Measurements from ENCODE around the gene GTF2E1. TPM values are rescaled to one million over a fixed set of nuclear protein-coding genes. Genes with fewer than 3 reads are reported as not detected.
A peak's percentile ranks its signal among the peaks of the same experiment; 100 is the strongest.

Gene GTF2E1
- total RNA-seq, 1 donor: 13.0 TPM

DNA sequence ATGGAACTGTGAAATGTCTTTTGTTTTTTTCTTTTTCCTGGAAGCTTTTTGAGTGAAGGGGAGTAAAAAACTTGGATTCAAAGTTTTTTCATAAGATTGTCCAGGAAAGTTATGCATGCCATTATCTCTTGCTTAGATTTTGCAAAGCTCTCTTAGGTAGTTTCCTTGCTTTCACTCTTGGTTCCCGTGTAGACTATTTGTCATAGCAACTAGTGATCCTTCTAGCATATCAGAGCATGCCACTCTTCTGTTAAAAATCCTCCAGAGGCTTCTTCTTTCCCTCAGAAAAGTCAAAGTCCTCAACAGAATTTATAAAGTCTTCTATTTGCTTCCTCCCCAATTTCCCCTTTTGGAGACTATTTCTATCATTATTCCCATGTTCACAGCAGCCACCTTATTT, 21.1 kb downstream of the GTF2E1 start:
- Histone ChIP-seq H4K20me1 (ENCODE audit: insufficient read depth, low read length) (no peaks in the 10 kb centered on the region), H3K79me2 (ENCODE audit: insufficient read depth, low read length) (peaks cover 55% of the 10 kb centered on the region)

DNA sequence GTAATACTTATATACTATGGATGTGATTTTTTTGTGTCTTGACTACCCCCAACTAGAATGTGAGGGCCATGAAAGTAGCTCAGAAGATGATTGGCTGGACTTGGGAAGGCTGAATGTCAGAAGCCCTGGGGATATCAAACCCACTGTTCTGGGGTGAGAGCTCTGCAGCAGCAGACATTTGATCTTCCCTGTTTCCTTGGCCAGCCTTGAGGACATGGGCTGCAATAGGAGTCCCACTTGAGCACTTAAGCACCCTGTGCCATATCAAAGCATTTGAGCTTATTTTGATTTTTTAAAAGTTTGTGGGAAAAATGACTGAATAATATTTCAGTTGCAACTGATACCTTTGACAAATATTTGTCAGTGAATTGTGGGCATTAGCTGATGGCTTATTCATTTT, 21.7 kb downstream of the GTF2E1 start:
- peak; percentile 73 for DNase-seq (ENCODE audit: insufficient read length, low spot score, missing footprints)
- no peak overlapping the region for H3K27ac ChIP-seq (ENCODE audit: low read depth, low read length)
- no peak overlapping the region for H3K4me3 ChIP-seq (ENCODE audit: insufficient read depth, low read length)
- H3K4me2 ChIP-seq (ENCODE audit: insufficient read depth, low read length): no peak overlapping the region
- TF ChIP-seq, protein P1, sequence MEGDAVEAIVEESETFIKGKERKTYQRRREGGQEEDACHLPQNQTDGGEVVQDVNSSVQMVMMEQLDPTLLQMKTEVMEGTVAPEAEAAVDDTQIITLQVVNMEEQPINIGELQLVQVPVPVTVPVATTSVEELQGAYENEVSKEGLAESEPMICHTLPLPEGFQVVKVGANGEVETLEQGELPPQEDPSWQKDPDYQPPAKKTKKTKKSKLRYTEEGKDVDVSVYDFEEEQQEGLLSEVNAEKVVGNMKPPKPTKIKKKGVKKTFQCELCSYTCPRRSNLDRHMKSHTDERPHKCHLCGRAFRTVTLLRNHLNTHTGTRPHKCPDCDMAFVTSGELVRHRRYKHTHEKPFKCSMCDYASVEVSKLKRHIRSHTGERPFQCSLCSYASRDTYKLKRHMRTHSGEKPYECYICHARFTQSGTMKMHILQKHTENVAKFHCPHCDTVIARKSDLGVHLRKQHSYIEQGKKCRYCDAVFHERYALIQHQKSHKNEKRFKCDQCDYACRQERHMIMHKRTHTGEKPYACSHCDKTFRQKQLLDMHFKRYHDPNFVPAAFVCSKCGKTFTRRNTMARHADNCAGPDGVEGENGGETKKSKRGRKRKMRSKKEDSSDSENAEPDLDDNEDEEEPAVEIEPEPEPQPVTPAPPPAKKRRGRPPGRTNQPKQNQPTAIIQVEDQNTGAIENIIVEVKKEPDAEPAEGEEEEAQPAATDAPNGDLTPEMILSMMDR (IDR thresholded peaks at IDR 0.05; ENCODE audit: extremely low read depth, low read depth, low read length): no peak
- H3K36me3 ChIP-seq (ENCODE audit: insufficient read depth, low read length): no peaks in the 10 kb centered on the region
- H3K4me1 ChIP-seq (ENCODE audit: insufficient read depth, low read length): peaks cover 10% of the 10 kb centered on the region
- H3K79me2 ChIP-seq (ENCODE audit: insufficient read depth, low read length): peaks cover 58% of the 10 kb centered on the region
- H3K27me3 ChIP-seq (ENCODE audit: insufficient read depth, low read length): no peaks in the 10 kb centered on the region
- H2AFZ ChIP-seq (ENCODE audit: low read length): no peak overlapping the region
- H3K9me3 ChIP-seq (ENCODE audit: low read depth, low read length): no peaks in the 10 kb centered on the region
- H4K20me1 ChIP-seq (ENCODE audit: insufficient read depth, low read length): no peaks in the 10 kb centered on the region

More for the DNA sequence above, 21.1 kb downstream of the GTF2E1 start:
- peaks cover 10% of the 10 kb centered on the region for H3K4me1 ChIP-seq (ENCODE audit: insufficient read depth, low read length)
- no peaks in the 10 kb centered on the region for H3K36me3 ChIP-seq (ENCODE audit: insufficient read depth, low read length)
- H3K4me3 ChIP-seq (ENCODE audit: insufficient read depth, low read length): no peak overlapping the region
- H3K27ac ChIP-seq (ENCODE audit: low read depth, low read length): no peak overlapping the region
- H3K4me2 ChIP-seq (ENCODE audit: insufficient read depth, low read length): no peak overlapping the region
- no peak overlapping the region for H2AFZ ChIP-seq (ENCODE audit: low read length)
- no peaks in the 10 kb centered on the region for H3K27me3 ChIP-seq (ENCODE audit: insufficient read depth, low read length)
- H3K9me3 ChIP-seq (ENCODE audit: low read depth, low read length): no peaks in the 10 kb centered on the region
- no peak for DNase-seq (ENCODE audit: insufficient read length, low spot score, missing footprints)
- TF ChIP-seq, protein P1 (IDR thresholded peaks at IDR 0.05; ENCODE audit: extremely low read depth, low read depth, low read length): no peak

DNA sequence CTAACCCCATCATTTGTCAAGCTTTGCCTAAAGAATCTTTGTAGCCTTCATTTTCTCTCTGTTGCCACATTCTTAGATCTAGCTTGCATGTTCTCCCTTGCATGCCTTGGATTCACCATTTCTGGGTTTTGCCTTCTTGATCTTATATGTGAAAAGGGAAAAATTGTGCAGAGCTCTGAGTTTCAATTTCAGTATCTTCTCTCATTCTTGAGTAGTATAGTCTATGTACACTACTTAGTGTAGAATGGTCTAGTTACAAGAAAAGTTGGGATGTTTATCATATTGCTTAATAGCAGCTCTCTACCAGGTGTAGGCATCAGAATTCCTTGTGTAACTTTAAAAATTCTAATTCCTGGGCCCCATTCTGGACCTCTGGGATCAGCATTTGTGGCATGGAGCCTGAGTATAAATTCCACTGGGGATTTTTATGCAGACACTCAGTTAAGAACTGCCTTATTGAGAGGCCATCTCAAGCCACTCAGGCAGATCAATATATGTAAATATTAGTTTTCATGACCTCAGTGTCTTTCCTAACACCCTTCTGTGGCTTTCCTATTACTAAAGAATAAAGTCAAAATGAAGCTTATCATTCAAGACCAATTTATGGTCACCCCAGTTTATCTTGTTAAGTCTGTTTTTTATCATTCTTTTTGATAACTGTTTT, 23.4 kb downstream of the GTF2E1 start:
- H2AFZ ChIP-seq (ENCODE audit: low read length): no peak overlapping the region
- H3K27me3 ChIP-seq (ENCODE audit: insufficient read depth, low read length): no peaks in the 10 kb centered on the region
- H3K4me1 ChIP-seq (ENCODE audit: insufficient read depth, low read length): peaks cover 10% of the 10 kb centered on the region
- H3K36me3 ChIP-seq (ENCODE audit: insufficient read depth, low read length): no peaks in the 10 kb centered on the region
- H3K4me2 ChIP-seq (ENCODE audit: insufficient read depth, low read length): no peak overlapping the region
- TF ChIP-seq, protein P1 (IDR thresholded peaks at IDR 0.05; ENCODE audit: extremely low read depth, low read depth, low read length): no peak
- H3K9me3 ChIP-seq (ENCODE audit: low read depth, low read length): no peaks in the 10 kb centered on the region
- no peak overlapping the region for H3K27ac ChIP-seq (ENCODE audit: low read depth, low read length)
- H4K20me1 ChIP-seq (ENCODE audit: insufficient read depth, low read length): no peaks in the 10 kb centered on the region
- DNase-seq (ENCODE audit: insufficient read length, low spot score, missing footprints): no peak
- no peak overlapping the region for H3K4me3 ChIP-seq (ENCODE audit: insufficient read depth, low read length)
- H3K79me2 ChIP-seq (ENCODE audit: insufficient read depth, low read length): peaks cover 59% of the 10 kb centered on the region

DNA sequence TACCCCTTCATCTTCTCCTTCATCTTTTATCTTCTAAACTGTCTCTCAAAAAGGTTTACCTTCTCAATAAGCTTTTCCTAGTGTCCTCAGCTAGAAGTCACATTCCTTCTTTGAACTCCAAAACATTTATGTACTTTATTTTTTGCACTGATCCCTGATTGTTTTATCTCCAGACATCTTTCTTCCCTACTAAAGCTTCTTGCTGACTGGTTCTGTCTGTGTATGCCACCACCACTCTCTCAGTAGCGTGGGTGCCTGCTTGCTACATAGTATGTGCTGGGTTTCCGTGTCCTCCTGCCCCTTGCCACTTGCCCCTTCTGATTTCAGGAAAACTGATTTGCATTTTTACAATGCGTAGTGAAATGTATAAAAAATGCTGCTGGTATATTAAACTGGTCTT, 24.0 kb downstream of the GTF2E1 start:
- Histone ChIP-seq H3K27me3 (ENCODE audit: insufficient read depth, low read length) (no peaks in the 10 kb centered on the region), H2AFZ (ENCODE audit: low read length) (no peak overlapping the region), H3K9me3 (ENCODE audit: low read depth, low read length) (no peaks in the 10 kb centered on the region), H4K20me1 (ENCODE audit: insufficient read depth, low read length) (no peaks in the 10 kb centered on the region), H3K4me3 (ENCODE audit: insufficient read depth, low read length) (no peak overlapping the region), H3K36me3 (ENCODE audit: insufficient read depth, low read length) (no peaks in the 10 kb centered on the region), H3K27ac (ENCODE audit: low read depth, low read length) (no peak overlapping the region), H3K4me2 (ENCODE audit: insufficient read depth, low read length) (no peak overlapping the region), H3K4me1 (ENCODE audit: insufficient read depth, low read length) (peaks cover 10% of the 10 kb centered on the region), H3K79me2 (ENCODE audit: insufficient read depth, low read length) (peaks cover 59% of the 10 kb centered on the region)
- no peak for DNase-seq (ENCODE audit: insufficient read length, low spot score, missing footprints)
- TF ChIP-seq, protein P1 (IDR thresholded peaks at IDR 0.05; ENCODE audit: extremely low read depth, low read depth, low read length): no peak

Data from osteoblast (primary cell).